GM12801 (cell line): ENCODE results near the gene MACROH2A1.

ENCODE experiments used
- CTCF ChIP-seq: IDR thresholded peaks from one replicate; pipeline ENCODE4 v1.5.1; 2011; ENCODE audit warnings: control low read depth; ENCODE audit not compliant: insufficient read length; ENCODE audit errors: extremely low read depth

MACROH2A1 gene

GRCh38 chr5:135339623-135340022 lies 59.4 kb downstream of the MACROH2A1 start:
- no peak for TF ChIP-seq CTCF

DNA sequence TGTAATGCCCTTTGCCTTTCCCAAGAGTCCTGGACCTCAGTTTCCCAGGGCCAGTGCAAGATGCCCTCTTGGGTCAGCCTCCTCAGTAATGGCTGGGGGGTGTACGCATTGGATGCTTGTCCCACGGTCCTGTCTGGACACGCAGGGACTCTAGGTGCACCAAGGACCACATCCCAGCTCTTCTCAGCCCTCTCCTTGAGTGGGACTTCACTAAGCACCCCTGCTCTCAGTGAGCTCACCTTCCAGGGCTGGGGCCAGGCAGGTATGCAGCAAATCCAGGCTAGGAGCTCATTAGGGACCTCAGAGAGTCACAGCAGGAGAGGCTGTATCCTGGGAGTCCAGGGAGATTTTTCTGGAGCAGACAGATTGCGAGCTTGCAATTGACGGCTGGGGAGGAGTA lies 59.8 kb downstream of the MACROH2A1 start:
- no peak for TF ChIP-seq CTCF

DNA sequence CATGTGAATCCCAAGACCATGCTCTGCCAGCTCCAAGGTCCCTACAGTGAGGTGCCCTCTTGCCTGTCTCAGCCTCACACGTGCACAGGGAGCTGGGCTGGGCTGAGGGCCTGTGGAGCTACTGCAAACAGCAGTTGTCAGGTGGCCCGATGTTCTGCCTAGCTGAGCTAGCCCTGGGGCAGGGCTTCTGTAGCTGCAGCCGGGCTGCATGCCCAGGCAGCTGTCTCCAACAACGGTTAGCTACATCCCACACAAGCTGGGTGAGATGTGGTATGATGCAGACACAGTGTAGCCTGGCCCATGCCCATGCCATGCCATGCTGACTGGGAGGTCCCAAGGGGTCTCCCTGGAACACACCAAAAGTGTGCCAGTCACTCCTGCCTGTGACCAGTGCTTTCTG lies 62.0 kb downstream of the MACROH2A1 start:
- no peak for TF ChIP-seq CTCF

DNA sequence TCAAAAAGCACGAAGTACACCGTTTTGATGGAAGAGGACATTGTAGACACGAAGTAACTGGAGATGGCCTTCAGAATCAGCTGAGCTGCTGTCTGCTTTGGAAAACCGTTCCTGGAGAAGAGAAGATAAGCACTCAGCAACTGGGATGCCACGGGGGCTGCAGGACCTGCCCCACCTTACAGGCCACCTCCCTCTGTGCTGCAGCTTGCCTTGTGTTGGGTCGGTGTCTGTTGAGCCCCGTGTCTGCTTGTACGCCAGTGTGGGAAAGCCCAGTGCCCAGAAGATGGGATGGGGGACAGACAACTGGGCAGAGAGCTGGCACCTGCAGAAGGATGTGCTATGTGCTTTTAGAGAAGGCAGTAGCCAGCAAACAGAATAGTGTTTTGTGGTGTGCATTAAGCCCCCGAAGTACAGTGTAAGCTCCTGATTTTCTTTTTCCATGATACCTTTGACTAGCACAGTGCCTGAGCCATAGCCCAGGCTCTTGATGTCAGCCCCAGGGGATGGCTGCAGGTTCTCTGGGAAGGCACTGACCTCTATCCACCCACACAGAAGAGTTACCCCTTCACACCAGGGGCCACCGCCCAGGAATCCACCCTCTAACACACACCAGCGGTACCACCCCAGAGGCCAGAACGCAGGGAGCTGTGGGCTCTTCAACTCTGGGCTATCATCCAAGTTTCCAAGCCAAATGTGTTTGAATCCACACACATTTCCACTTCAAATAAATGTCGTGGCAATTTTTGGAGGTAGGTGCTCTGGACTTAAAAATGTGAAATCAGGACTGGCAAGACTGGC lies 63.8 kb downstream of the MACROH2A1 start:
- TF ChIP-seq CTCF, result no peak

- TF ChIP-seq CTCF, result no peak
Measured at GRCh38 chr5:135333732-135334515, 65.1 kb downstream of the MACROH2A1 start.

- TF ChIP-seq CTCF, result no peak
Measured at GRCh38 chr5:135332519-135333150, 66.4 kb downstream of the MACROH2A1 start.

GRCh38 chr5:135331612-135332011 lies 67.4 kb downstream of the MACROH2A1 start:
- no peak for TF ChIP-seq CTCF
